GM12864 (cell line): ENCODE data around the gene ATF3.

Experiments
- DNase-seq: peaks from one replicate; pipeline ENCODE4 v3.0.0-alpha.2; 2011; ENCODE audit warnings: low read depth
- H3K4me3 ChIP-seq: 2 replicates; pipeline ENCODE4 v1.5.1; 2011; ENCODE audit warnings: mild to moderate bottlenecking, low read depth, low read length, control low read depth
- CTCF ChIP-seq: IDR thresholded peaks from 2 replicates; pipeline ENCODE4 v1.5.1; 2011; ENCODE audit warnings: low read depth, mild to moderate bottlenecking, moderate library complexity, low read length, control low read depth, inconsistent platforms; ENCODE audit errors: missing control alignments

The ATF3 gene

GRCh38 chr1:212586206-212587015 is 22.1 kb upstream of the ATF3 start:
- peak; percentile 2 for TF ChIP-seq CTCF
- DNase-seq = no peak
- no peak overlapping the region for H3K4me3 ChIP-seq

GRCh38 chr1:212587016-212587887 is 21.3 kb upstream of the ATF3 start:
- no peak for TF ChIP-seq CTCF
- H3K4me3 ChIP-seq = no peak overlapping the region
- DNase-seq = no peak

GRCh38 chr1:212587888-212588510 is 20.6 kb upstream of the ATF3 start:
- no peak for DNase-seq
- H3K4me3 ChIP-seq = no peak overlapping the region
- no peak for TF ChIP-seq CTCF

GRCh38 chr1:212589446-212589845 is 19.1 kb upstream of the ATF3 start:
- no peak overlapping the region for H3K4me3 ChIP-seq
- no peak for TF ChIP-seq CTCF
- no peak for DNase-seq

GRCh38 chr1:212591922-212592321 is 16.6 kb upstream of the ATF3 start:
- TF ChIP-seq CTCF = no peak
- no peak for DNase-seq
- no peak overlapping the region for H3K4me3 ChIP-seq

- H3K4me3 ChIP-seq = no peak overlapping the region
- DNase-seq = no peak
- TF ChIP-seq CTCF = no peak
Observed at GRCh38 chr1:212593821-212594251, 14.7 kb upstream of the ATF3 start.
